Measurements from ENCODE around the gene VPS37C.

VPS37C gene

DNA sequence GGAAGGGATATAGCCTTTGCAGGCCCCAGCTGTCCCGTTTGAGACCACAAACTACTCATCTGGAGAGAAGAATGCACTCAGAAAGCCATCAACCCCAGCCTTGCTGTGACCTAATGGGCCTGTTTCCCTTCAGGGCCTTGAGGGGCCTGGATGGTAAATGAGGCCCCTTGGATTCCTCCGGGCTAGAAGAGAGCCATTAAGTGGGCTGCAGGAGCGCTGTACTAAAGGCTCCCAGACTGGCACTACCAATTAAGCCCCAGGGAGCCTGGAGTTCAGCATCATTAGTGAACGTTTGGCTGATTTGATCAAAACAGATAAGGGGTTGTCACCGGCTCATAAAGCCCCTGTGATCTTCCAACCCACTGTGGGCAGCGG lies 35.9 kb downstream of the VPS37C start:
- Mint-ChIP-seq H3K36me3 (ENCODE audit: low read depth) (peaks cover 62% of the 10 kb centered on the region), H3K9me3 (no peaks in the 10 kb centered on the region), H3K4me3 (no peak overlapping the region), H3K4me1 (ENCODE audit: low read depth) (peaks cover 21% of the 10 kb centered on the region), H3K27me3 (ENCODE audit: low read depth) (no peaks in the 10 kb centered on the region), H3K27ac (no peak overlapping the region)

DNA sequence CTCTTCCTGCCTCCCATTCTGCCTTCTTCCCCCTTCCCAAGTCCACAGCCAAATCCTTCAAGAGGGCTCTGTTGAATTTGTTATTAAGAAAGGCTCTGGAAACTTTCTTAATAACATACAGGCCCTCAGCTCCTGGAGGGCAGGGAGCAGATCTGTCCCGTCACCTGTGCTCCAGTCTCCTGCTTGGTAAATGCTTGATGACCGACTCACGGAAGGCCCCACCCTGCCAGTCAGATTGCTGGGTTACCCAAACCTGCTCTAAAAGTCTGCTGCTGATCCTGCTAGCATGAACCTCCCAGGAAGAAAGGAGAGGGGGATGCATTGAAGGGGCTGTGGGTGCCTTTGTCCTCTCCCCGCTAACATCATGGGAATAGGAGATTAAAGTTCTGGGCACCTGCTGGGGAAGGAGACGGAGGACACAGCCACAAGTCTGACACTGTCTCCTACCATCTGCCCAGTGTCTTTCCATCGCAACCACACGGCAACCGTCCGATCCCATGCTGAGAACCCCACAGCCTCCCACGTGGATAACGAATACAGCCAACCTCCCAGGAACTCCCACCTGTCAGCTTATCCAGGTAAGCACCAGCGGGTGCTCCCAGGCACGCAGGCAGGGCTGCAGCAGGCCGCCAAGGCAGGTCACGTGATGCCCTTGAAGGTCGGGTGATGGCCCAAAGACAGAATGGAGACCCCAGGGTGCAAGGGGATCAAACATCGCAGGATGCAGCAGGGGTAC lies 36.5 kb downstream of the VPS37C start:
- H3K4me3 Mint-ChIP-seq, result no peak overlapping the region
- H3K36me3 Mint-ChIP-seq (ENCODE audit: low read depth), result peaks cover 65% of the 10 kb centered on the region
- H3K27ac Mint-ChIP-seq, result no peak overlapping the region
- H3K9me3 Mint-ChIP-seq, result no peaks in the 10 kb centered on the region
- peaks cover 23% of the 10 kb centered on the region for H3K4me1 Mint-ChIP-seq (ENCODE audit: low read depth)
- no peaks in the 10 kb centered on the region for H3K27me3 Mint-ChIP-seq (ENCODE audit: low read depth)

DNA sequence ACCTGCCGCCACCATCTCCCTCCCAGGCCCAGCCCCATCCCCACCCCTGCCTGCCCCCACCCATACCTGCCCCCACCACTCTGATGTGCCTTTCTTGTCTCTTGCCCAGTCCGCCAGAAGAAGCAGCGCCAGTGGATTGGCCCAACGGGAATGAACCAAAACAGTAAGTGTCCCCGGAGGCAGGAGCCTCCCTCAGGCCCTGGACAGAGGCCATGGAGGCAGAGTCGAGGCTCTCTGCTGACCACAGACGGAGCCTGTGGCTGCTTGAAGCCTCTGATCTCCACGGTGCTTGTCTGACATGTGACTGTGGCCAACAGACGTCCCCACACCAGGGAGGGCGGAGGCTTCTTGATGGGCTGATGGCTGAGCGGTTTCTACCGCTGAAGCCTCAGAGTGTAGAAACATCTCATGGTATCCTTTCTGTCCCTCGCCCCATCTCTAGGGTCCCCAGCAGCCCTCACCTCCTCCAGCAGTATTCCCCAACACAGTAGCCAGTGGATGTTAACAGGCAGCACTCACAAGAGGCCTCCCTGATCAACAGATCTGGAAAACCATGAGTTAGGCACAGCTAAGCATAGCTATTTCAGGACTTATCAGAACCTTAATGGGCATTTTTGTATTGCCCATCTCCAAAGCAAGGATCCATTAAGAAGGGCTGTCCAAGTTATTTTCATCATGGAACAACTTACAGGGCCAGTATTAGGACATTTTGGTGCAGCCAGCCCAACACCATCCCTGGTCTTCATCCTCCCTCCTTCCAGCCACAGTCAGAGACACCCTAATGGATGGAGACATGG lies 37.3 kb downstream of the VPS37C start:
- H3K27ac Mint-ChIP-seq, result no peak overlapping the region
- peaks cover 23% of the 10 kb centered on the region for H3K4me1 Mint-ChIP-seq (ENCODE audit: low read depth)
- no peak overlapping the region for H3K4me3 Mint-ChIP-seq
- peaks cover 72% of the 10 kb centered on the region for H3K36me3 Mint-ChIP-seq (ENCODE audit: low read depth)
- H3K9me3 Mint-ChIP-seq, result no peaks in the 10 kb centered on the region
- no peaks in the 10 kb centered on the region for H3K27me3 Mint-ChIP-seq (ENCODE audit: low read depth)

DNA sequence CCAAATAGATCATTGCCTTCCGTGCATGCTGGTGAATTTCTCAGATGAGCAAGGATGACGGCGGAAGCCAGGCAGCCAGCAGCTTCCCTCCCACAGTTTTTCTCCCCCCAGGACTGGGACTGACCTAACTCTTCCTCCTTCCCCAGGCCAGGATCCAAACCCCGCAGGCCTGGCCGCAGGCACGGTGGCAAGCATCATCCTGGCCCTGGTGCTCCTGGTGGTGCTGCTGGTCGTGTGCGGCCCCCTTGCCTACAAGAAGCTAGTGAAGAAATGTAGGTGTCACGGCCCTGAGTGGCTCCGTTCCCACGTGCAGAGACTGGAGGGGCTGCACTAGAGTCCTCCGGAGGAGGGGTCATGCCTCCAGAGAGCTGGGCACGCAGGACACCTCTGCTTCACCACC lies 38.5 kb downstream of the VPS37C start:
- Mint-ChIP-seq H3K27me3 (ENCODE audit: low read depth) (no peaks in the 10 kb centered on the region), H3K27ac (no peak overlapping the region), H3K9me3 (no peaks in the 10 kb centered on the region), H3K4me1 (ENCODE audit: low read depth) (peaks cover 21% of the 10 kb centered on the region), H3K36me3 (ENCODE audit: low read depth) (peaks cover 76% of the 10 kb centered on the region), H3K4me3 (no peak overlapping the region)

DNA sequence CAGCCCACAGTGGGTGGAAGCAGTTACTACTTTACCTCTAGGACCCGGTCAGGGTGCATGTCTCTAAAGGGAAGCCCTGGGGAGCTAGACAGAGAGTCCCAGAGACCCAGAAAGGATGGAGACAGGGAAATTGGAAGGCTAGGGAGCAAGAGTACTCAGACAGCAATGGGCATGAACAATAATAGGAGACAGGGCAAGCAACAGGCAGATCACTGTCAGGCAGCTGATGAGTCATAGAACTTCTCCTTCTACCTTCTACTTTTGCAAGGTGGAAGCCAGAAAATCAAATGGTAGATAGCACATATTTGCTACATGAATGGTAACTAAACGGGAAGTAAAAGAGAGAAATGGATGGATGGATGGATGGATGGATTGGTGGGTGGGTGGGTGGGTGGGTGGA lies 39.3 kb downstream of the VPS37C start:
- no peaks in the 10 kb centered on the region for H3K27me3 Mint-ChIP-seq (ENCODE audit: low read depth)
- no peak overlapping the region for H3K4me3 Mint-ChIP-seq
- H3K4me1 Mint-ChIP-seq (ENCODE audit: low read depth), result peaks cover 23% of the 10 kb centered on the region
- H3K36me3 Mint-ChIP-seq (ENCODE audit: low read depth), result peaks cover 75% of the 10 kb centered on the region
- H3K27ac Mint-ChIP-seq, result peak overlapping the region; percentile 3
- H3K9me3 Mint-ChIP-seq, result no peaks in the 10 kb centered on the region

DNA sequence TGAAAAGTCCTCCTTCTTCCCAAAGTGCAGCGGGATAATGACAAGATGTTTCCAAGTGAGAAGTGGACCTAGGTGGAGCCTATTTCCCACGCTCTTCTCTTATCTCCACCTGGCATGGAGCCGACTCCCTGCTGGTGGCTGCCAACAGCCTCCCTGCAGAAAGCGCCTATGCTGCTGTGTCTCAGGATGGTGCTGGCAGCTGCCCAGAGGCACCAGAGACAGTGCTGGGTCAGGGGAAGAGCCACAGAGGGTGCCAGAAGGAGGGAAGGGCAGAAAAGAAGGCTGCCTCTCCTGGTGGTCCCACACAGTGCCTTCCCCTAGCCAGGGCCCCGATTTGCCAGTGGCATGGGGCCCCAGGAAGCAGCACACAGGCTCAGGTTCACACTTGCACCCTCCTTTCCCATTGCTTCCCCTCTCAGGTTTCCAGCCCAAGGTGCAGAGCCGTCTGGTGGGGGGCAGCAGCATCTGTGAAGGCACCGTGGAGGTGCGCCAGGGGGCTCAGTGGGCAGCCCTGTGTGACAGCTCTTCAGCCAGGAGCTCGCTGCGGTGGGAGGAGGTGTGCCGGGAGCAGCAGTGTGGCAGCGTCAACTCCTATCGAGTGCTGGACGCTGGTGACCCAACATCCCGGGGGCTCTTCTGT lies 39.9 kb downstream of the VPS37C start:
- no peak overlapping the region for H3K27ac Mint-ChIP-seq
- H3K27me3 Mint-ChIP-seq (ENCODE audit: low read depth), result no peaks in the 10 kb centered on the region
- peaks cover 29% of the 10 kb centered on the region for H3K4me1 Mint-ChIP-seq (ENCODE audit: low read depth)
- H3K4me3 Mint-ChIP-seq, result no peak overlapping the region
- peaks cover 3% of the 10 kb centered on the region for H3K9me3 Mint-ChIP-seq
- H3K36me3 Mint-ChIP-seq (ENCODE audit: low read depth), result peaks cover 75% of the 10 kb centered on the region

DNA sequence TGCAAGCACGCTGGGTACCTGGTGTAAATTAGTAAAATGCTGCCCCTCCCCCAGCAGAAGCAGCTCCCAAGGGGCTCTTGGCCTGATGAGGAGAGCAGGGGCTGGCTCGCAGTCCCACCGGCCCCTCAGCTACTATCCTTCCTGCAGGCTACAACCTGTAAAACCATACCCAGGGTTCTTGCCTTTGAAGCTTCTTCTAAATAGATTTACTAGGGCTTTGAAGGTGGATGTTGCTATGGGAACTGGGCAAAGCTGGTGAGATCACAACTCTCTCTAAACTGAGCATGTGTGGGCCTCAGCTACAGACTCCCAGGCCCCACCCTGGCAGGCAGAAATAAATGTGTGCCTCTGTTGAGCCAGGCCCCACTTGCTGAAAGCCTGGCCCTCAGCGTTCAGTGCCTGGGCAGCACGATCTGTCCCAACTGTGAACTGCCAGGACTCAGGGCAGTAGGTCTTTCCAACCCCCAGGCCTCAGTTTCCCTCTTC lies 40.5 kb downstream of the VPS37C start:
- Mint-ChIP-seq H3K36me3 (ENCODE audit: low read depth) (peaks cover 75% of the 10 kb centered on the region), H3K9me3 (peaks cover 3% of the 10 kb centered on the region), H3K4me3 (no peak overlapping the region), H3K27ac (no peak overlapping the region), H3K27me3 (ENCODE audit: low read depth) (no peaks in the 10 kb centered on the region), H3K4me1 (ENCODE audit: low read depth) (peaks cover 34% of the 10 kb centered on the region)

DNA sequence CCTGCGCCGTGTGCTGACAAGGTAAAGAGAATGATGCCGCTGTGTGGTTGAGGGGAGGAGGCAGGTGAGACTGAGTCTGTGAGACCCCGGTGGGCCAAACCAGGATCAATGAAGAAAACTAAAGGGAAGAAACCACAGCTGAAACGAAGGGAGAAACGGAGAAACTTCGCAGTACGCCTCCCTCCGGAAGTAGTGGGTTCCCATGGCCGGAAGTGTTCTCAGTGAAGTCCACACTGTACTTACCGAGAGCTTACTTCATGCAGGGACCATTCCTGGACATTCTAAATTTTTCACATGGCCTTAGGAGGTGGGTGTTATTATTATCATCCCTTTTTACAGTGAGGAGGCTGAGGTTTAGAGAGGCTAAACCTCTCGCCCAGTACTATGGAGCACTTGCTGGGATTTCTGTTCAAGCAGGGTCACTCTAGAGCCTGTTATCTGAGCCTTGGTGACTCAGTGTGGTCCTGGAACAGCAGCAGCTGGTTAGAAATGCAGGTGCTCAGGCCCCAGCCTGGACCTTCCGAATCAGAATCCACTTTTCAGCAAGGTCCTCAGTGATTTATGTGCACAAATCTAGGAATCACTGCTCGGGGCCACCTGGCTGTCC lies 41.0 kb downstream of the VPS37C start:
- Mint-ChIP-seq H3K27ac (peak overlapping the region; percentile 82), H3K4me1 (ENCODE audit: low read depth) (peaks cover 39% of the 10 kb centered on the region), H3K36me3 (ENCODE audit: low read depth) (peaks cover 79% of the 10 kb centered on the region), H3K27me3 (ENCODE audit: low read depth) (no peaks in the 10 kb centered on the region), H3K4me3 (peak overlapping the region; percentile 58), H3K9me3 (peaks cover 3% of the 10 kb centered on the region)

DNA sequence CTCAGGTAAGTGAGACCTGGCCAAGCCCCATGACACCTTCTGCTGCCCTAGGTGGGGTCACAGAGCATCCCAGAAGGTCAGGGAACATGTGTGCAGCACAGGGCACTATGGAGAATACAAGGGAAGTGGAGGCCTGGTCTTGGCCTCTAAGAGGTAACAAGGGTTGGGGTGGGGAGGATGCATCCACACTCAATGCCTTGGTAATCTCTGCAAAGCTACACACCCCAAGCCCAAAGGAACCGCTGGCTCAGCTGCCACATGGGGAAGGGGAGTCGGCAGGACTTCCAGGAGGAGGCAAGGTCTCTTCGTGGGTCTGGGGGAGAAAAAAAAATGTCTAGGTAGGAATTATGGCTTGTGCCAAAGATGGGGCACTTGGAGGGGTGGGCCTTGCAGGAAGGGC lies 41.7 kb downstream of the VPS37C start:
- H3K9me3 Mint-ChIP-seq, result peaks cover 3% of the 10 kb centered on the region
- H3K4me3 Mint-ChIP-seq, result peak overlapping the region; percentile 58
- H3K36me3 Mint-ChIP-seq (ENCODE audit: low read depth), result peaks cover 80% of the 10 kb centered on the region
- peak overlapping the region; percentile 82 for H3K27ac Mint-ChIP-seq
- H3K4me1 Mint-ChIP-seq (ENCODE audit: low read depth), result peaks cover 45% of the 10 kb centered on the region
- H3K27me3 Mint-ChIP-seq (ENCODE audit: low read depth), result no peaks in the 10 kb centered on the region

DNA sequence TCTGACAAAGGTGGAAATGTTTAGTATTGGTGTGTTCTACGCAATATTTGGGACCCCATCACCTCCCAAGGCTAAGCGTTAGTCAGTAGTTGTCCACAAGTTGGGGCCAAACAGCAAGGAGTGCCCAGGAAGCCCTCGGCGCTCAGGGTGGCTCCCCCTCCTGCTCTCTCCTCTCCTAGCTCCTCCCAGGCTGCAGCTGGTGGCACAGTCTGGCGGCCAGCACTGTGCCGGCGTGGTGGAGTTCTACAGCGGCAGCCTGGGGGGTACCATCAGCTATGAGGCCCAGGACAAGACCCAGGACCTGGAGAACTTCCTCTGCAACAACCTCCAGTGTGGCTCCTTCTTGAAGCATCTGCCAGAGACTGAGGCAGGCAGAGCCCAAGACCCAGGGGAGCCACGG lies 42.2 kb downstream of the VPS37C start:
- H3K9me3 Mint-ChIP-seq, result peaks cover 3% of the 10 kb centered on the region
- H3K27me3 Mint-ChIP-seq (ENCODE audit: low read depth), result no peaks in the 10 kb centered on the region
- H3K27ac Mint-ChIP-seq, result peak overlapping the region; percentile 46
- H3K4me1 Mint-ChIP-seq (ENCODE audit: low read depth), result peaks cover 50% of the 10 kb centered on the region
- peaks cover 77% of the 10 kb centered on the region for H3K36me3 Mint-ChIP-seq (ENCODE audit: low read depth)
- H3K4me3 Mint-ChIP-seq, result no peak overlapping the region

DNA sequence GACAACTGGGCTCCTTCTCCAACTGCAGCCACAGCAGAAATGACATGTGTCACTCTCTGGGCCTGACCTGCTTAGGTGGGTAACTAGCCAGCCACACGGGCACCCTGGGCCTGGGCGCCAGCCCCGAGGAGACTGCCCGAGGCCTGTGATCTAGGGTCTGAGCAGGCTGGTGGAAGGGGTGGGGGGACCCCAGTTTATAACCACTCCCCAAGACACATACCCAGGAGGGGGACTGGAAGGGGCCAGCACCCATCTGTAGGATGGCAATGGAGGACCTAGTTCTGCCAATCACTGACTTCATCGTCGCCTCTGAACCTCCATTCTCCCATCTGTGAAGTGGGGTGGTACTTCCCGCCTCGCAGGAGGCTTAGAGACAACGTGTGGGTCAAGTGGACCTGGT lies 42.8 kb downstream of the VPS37C start:
- Mint-ChIP-seq H3K36me3 (ENCODE audit: low read depth) (peaks cover 76% of the 10 kb centered on the region), H3K4me1 (ENCODE audit: low read depth) (peaks cover 55% of the 10 kb centered on the region), H3K27me3 (ENCODE audit: low read depth) (no peaks in the 10 kb centered on the region), H3K9me3 (peaks cover 3% of the 10 kb centered on the region), H3K4me3 (no peak overlapping the region), H3K27ac (peak overlapping the region; percentile 68)

DNA sequence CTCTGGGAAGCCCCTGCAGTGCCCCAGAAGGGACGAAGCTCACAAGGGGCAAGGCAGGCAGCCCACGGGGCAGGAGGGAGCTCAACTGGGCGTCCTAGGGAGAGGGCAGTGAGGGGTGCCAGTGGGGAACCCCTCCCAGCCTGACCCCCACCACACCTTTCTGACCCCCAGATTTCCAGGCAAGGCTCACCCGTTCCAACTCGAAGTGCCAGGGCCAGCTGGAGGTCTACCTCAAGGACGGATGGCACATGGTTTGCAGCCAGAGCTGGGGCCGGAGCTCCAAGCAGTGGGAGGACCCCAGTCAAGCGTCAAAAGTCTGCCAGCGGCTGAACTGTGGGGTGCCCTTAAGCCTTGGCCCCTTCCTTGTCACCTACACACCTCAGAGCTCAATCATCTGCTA lies 43.2 kb downstream of the VPS37C start:
- Mint-ChIP-seq H3K4me1 (ENCODE audit: low read depth) (peaks cover 59% of the 10 kb centered on the region), H3K27ac (peak overlapping the region; percentile 20), H3K27me3 (ENCODE audit: low read depth) (no peaks in the 10 kb centered on the region), H3K36me3 (ENCODE audit: low read depth) (peaks cover 76% of the 10 kb centered on the region), H3K4me3 (no peak overlapping the region), H3K9me3 (peaks cover 3% of the 10 kb centered on the region)

DNA sequence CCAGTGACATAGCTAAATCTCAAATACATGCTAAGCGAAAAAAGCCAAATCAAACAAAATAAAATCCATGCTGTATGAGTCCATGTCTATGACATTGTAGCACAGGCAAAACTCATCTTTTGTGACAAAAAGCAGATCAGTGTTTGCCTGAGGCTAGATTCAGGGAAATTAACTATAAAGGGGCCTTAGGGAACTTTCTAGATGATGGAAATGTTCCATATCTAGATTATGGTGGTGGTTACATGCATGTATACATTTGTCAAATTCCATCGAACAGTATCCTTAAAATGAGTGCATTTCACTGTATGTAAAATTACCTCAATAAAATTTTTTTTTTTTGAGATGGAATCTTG lies 44.1 kb downstream of the VPS37C start:
- peaks cover 74% of the 10 kb centered on the region for H3K36me3 Mint-ChIP-seq (ENCODE audit: low read depth)
- no peak overlapping the region for H3K4me3 Mint-ChIP-seq
- peak overlapping the region; percentile 81 for H3K27ac Mint-ChIP-seq
- peaks cover 64% of the 10 kb centered on the region for H3K4me1 Mint-ChIP-seq (ENCODE audit: low read depth)
- peaks cover 3% of the 10 kb centered on the region for H3K9me3 Mint-ChIP-seq
- no peaks in the 10 kb centered on the region for H3K27me3 Mint-ChIP-seq (ENCODE audit: low read depth)

DNA sequence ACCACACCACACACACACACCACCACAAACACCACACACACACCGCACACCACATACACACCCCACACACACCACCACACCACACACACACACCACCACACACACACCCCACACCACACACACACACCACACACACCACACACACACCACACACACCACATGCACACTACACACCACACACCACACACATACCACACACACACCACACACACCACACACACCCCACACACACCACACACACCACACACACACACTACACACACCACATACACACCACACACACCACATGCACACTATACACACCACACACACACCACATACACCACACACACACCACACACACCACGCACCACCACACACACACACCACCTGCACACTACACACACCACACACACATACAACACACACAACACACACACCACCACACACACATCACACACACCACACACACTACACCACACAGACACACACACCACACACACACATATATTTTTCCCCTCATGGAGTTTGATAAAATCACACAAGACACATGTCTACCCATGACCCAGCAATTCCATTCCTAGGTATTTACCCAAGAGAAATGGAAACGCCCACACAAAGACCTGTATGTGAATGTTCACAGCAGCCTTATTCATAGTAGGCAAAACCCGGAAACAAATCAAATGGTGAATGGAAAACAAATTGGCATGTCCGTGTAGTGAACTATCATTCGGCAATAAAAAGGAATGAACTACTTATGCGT lies 44.6 kb downstream of the VPS37C start:
- peaks cover 3% of the 10 kb centered on the region for H3K9me3 Mint-ChIP-seq
- H3K36me3 Mint-ChIP-seq (ENCODE audit: low read depth), result peaks cover 75% of the 10 kb centered on the region
- peak overlapping the region; percentile 81 for H3K27ac Mint-ChIP-seq
- peaks cover 66% of the 10 kb centered on the region for H3K4me1 Mint-ChIP-seq (ENCODE audit: low read depth)
- H3K4me3 Mint-ChIP-seq, result peak overlapping the region; percentile 35
- H3K27me3 Mint-ChIP-seq (ENCODE audit: low read depth), result no peaks in the 10 kb centered on the region
